KOPT-K1 (cell line): Measurements from ENCODE around the gene IL15.
"Not testable (repeated sequence)": the region's sequence is repeated elsewhere in the genome, so short reads cannot be mapped to it uniquely, and the experiment has no call there.

Source experiments
- H3K27ac ChIP-seq: fragments of 200-600 bp; sonication (generic); 2 replicates; pipeline ENCODE4 v1.5.1; 2016; ENCODE audit warnings: antibody characterized with exemption, mild to moderate bottlenecking, low read depth, low read length; ENCODE audit not compliant: poor library complexity, severe bottlenecking
- H3K36me3 ChIP-seq: fragments of 200-600 bp; sonication (generic); 2 replicates; pipeline ENCODE4 v1.5.1; 2017; ENCODE audit warnings: antibody characterized with exemption, mild to moderate bottlenecking, low read length, moderate library complexity; ENCODE audit not compliant: insufficient read depth
- H3K9me3 ChIP-seq: fragments of 200-600 bp; sonication (generic); 2 replicates; pipeline ENCODE4 v1.5.1; 2017; ENCODE audit warnings: antibody characterized with exemption, low read length, mild to moderate bottlenecking; ENCODE audit not compliant: insufficient read depth, poor library complexity, severe bottlenecking

The IL15 gene

GRCh38 chr4:141668200-141668910, 32.0 kb downstream of the IL15 start:
- Histone ChIP-seq H3K9me3 (no peaks in the 10 kb centered on the region), H3K27ac (no peak overlapping the region)

GRCh38 chr4:141669501-141669900, 33.1 kb downstream of the IL15 start:
- H3K36me3 ChIP-seq, result no peaks in the 10 kb centered on the region
- no peak overlapping the region for H3K27ac ChIP-seq
- no peaks in the 10 kb centered on the region for H3K9me3 ChIP-seq

More at GRCh38 chr4:141668200-141668910, 32.0 kb downstream of the IL15 start:
- H3K36me3 ChIP-seq, result no peaks in the 10 kb centered on the region

GRCh38 chr4:141675384-141675783, 39.0 kb downstream of the IL15 start:
- H3K27ac ChIP-seq, result no peak overlapping the region
- H3K9me3 ChIP-seq, result no peaks in the 10 kb centered on the region
- no peaks in the 10 kb centered on the region for H3K36me3 ChIP-seq

- no peaks in the 10 kb centered on the region for H3K36me3 ChIP-seq
- H3K27ac ChIP-seq, result no peak overlapping the region
- no peaks in the 10 kb centered on the region for H3K9me3 ChIP-seq
Observed at GRCh38 chr4:141676087-141676670, 39.8 kb downstream of the IL15 start.

- Histone ChIP-seq H3K27ac (no peak overlapping the region), H3K9me3 (no peaks in the 10 kb centered on the region), H3K36me3 (no peaks in the 10 kb centered on the region)
Observed at GRCh38 chr4:141680060-141680459, 43.7 kb downstream of the IL15 start.

- H3K36me3 ChIP-seq, result no peaks in the 10 kb centered on the region
- H3K9me3 ChIP-seq, result no peaks in the 10 kb centered on the region
- H3K27ac ChIP-seq, result no peak overlapping the region
Observed at GRCh38 chr4:141684785-141685184, 48.4 kb downstream of the IL15 start.

- Histone ChIP-seq H3K36me3 (no peaks in the 10 kb centered on the region), H3K9me3 (no peaks in the 10 kb centered on the region), H3K27ac (no peak overlapping the region)
Observed at GRCh38 chr4:141686146-141686775, 49.9 kb downstream of the IL15 start.

GRCh38 chr4:141686879-141687278, 50.5 kb downstream of the IL15 start:
- Histone ChIP-seq H3K9me3 (no peaks in the 10 kb centered on the region), H3K36me3 (no peaks in the 10 kb centered on the region), H3K27ac (no peak overlapping the region)

GRCh38 chr4:141689726-141690296, 53.4 kb downstream of the IL15 start:
- not testable (repeated sequence) for H3K27ac ChIP-seq, H3K36me3 ChIP-seq, H3K9me3 ChIP-seq

- not testable (repeated sequence) for H3K36me3 ChIP-seq, H3K9me3 ChIP-seq, H3K27ac ChIP-seq
Observed at GRCh38 chr4:141691247-141691646, 54.9 kb downstream of the IL15 start.

- no peaks in the 10 kb centered on the region for H3K36me3 ChIP-seq
- H3K27ac ChIP-seq, result no peak overlapping the region
- H3K9me3 ChIP-seq, result no peaks in the 10 kb centered on the region
Observed at GRCh38 chr4:141692081-141692480, 55.7 kb downstream of the IL15 start.

GRCh38 chr4:141697116-141697515, 60.7 kb downstream of the IL15 start:
- Histone ChIP-seq H3K9me3 (no peaks in the 10 kb centered on the region), H3K27ac (no peak overlapping the region), H3K36me3 (no peaks in the 10 kb centered on the region)

GRCh38 chr4:141702472-141703182, 66.2 kb downstream of the IL15 start:
- Histone ChIP-seq H3K9me3 (peaks cover 11% of the 10 kb centered on the region), H3K27ac (no peak overlapping the region), H3K36me3 (no peaks in the 10 kb centered on the region)

- Histone ChIP-seq H3K9me3 (peaks cover 16% of the 10 kb centered on the region), H3K27ac (no peak overlapping the region), H3K36me3 (no peaks in the 10 kb centered on the region)
Observed at GRCh38 chr4:141703497-141703896, 67.1 kb downstream of the IL15 start.
